GM18526 (cell line): Measurements from ENCODE around the gene CD151.

ENCODE experiments used
- POLR2A ChIP-seq: IDR thresholded peaks from 3 replicates; pipeline ENCODE4 v1.6.1; 2011; ENCODE audit not compliant: insufficient read length; ENCODE audit errors: extremely low read depth

The CD151 gene

DNA sequence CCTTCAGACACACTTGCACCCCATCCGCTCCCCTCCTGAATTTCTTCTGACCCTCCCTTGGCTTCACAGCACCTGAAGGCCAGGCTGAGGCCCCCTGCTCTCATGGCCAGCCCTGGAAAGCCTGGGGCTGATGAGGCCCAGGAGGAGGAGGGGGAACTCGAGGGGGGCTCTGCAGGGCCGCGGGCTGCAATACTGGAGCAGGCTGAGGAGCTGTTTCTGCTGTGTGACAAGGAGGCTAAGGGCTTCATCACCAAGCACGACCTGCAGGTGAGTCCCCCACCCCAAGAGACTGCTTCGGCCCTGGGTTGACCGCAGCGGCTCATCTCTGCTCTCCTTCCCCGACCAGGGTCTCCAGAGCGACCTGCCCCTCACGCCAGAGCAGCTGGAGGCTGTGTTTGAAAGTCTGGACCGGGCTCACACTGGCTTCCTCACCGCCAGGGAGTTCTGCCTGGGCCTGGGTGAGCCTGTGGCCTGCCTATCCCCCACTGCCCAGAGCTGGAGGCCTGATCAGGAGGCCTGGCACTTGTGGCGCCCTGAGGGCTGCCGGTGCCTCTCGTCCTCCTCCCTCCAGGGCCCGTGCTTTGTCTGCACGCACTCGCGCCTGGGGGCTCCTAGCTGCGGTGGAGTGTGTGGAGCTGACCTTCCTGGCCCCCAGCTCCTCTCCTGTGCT lies 4.1 kb upstream of the CD151 start:
- TF ChIP-seq POLR2A, result no peak

DNA sequence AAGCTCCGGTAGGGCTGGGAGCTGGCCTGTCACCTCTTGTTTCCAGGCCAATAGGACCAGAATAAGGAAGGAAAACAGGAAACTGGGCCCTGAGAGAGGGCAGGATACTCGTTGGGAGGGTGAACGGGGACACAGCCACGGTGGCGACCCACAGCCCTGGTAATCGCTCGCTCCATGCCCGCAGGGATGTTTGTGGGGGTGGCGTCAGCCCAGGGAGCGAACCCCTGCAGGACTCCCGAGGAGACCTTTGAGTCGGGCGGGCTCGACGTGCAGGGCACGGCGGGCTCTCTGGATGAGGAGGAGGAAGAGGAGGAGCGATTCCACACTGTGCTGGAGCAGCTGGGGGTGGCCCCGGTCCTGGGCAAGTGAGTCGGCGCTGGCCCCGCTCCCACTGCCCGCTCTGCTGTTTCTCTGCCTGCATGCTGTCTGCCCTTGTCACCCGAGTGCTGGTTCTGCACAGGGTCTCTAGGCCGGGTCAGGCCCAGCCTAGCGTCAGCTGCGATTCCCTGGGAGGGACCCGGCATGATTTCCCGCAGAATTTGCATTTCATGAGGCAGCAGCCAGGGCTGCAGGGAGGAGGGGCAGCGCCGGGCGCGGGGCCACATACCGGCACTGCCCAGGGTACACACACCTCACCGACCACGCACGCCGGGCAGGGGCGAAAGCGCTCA lies 3.4 kb upstream of the CD151 start:
- no peak for TF ChIP-seq POLR2A

DNA sequence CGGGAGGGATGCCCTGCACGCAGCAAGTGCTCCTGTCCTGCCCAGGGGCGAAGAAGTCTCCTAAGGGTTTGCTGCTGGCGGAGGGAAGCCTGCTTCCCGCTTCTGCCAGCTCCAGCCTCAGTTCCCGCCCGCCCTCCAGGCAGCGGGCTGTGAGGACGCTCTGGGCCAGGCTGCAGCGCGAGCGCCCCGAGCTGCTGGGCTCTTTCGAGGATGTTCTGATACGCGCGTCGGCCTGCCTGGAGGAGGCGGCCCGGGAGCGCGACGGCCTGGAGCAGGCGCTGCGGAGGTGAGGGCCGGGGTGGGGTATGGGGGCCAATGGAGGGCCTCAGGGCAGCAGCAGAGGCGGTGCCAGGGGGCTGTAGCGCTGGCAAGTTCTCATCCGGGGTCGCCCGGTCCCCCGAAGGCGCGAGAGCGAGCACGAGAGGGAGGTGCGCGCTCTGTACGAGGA lies 2.9 kb upstream of the CD151 start:
- TF ChIP-seq POLR2A, result peak; percentile 27

DNA sequence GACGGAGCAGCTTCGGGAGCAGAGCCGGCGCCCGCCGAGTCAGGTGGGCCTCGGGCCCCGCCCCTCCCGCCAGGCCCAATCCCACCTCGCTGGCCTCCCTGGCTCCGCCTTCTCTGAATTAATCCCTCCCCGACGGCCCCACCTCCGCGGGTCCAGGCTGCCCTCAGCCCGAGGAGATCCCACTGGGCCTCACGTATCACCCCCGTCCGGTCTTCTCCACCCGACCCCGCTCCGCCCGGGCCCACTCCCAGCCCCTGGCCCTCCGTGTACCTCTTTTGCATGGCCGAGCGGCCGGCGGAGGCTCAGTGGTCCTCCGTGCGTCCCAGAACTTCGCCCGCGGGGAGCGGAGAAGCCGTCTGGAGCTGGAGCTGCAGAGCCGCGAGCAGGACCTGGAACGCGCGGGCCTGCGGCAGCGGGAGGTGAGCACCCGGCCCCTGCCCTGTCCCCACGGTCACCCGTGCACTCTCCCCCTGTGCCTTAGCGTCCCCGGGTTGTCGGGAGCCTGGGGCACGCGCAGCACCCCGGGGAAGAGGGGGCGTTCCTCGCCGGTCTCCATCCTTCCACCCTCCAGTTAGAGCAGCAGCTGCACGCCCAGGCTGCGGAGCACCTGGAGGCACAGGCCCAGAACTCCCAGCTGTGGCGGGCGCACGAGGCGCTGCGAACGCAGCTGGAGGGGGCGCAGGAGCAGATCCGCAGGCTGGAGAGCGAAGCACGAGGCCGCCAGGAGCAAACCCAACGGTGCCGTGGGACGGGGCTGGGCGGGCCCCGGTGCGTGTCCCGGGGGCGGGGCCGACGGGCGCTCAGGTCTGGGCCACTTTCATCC lies 2.2 kb upstream of the CD151 start:
- TF ChIP-seq POLR2A, result no peak

DNA sequence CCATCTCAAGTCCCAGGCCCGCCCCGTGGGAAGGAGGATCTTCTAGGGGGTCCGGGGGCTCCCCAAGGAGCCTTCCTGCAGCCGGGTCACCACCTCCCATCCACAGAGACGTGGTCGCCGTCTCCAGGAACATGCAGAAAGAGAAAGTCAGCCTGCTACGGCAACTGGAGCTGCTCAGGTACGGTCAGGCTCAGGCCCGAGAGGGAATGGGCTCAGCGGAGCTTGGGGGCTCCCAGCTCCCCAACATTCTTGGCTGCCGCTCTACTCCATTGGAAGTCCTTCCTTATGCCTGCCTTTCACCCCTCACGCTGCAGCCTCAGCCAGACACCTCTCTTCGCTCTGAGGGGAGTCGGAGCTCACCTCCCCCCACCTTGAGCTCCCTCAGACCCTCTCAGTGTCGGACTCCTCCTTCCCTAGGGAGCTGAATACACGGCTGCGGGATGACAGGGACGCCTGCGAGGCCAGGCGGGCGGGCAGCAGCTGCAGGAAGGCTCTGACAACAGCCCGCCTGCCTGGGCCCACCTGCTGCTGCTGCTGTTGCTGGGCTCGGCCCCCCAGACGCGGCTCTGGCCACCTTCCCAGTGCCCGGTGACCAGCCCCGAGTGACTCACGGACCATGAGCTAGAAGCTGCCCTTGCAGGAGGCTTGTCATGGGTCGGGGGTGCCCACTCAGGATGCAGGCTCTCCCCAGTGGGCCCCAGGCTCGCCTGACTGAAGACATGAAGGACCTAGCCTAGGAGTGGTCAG lies 1.5 kb upstream of the CD151 start:
- no peak for TF ChIP-seq POLR2A

DNA sequence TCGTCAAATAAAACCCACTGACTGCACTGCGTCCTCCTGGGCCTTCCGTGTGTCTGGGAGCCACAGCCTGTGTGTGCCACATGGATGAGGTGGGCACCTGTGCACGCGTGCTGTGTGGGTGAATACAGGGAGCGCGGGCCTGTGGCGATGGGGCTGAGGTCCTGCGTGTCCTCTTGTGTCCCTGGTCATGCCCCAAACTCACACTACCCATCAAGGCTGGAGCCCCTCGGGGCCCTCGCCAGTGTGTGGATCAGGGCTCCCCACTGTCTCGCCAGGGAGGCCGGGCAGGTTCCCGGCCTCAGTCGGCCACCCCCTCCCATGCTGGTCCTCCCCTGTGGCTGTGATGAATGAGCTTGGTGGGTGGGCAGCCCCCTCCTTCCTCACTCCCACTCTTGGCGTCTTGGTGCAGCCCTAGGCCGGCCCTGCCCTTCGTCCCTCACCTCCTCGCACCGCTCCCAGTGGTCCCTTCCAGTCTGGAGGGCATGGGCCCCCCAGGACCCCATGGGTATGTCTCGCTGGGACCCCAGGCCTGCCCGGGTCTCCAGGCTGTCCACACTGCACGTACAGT lies 707 bp upstream of the CD151 start:
- no peak for TF ChIP-seq POLR2A

DNA sequence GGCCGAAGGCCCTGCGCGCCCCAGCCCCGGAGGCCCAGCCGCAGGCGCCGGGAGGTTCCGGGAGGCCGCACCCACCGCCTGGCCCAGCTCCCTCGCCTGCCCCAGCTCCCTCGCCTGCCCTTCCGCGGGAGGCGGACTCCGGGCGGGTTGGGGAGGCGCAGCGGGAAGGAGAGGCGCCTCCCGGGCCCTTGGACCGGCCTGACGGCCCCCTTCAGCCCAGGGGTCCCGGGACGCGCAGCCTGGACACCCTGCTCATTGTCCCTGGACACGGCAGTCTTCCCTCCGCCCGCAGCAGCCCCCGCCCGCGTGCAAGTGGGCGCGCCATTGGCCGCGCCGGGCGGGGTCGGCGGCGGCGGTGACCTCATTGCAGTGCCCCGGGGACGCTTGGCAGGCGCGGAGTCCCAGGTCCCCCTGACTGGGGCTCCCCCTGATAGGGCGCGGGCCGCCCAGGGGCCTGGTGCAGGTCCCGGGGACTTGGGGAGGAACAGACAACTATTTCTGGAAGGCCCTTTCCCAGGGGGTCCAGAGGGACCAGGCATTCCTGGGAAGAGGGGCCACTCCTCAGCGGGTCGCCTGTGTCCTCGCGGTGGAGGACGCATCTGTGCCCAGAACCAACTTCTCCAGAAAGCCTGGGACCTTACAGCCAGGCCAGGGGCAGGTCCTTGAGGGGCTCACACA lies 501 bp downstream of the CD151 start:
- no peak for TF ChIP-seq POLR2A

DNA sequence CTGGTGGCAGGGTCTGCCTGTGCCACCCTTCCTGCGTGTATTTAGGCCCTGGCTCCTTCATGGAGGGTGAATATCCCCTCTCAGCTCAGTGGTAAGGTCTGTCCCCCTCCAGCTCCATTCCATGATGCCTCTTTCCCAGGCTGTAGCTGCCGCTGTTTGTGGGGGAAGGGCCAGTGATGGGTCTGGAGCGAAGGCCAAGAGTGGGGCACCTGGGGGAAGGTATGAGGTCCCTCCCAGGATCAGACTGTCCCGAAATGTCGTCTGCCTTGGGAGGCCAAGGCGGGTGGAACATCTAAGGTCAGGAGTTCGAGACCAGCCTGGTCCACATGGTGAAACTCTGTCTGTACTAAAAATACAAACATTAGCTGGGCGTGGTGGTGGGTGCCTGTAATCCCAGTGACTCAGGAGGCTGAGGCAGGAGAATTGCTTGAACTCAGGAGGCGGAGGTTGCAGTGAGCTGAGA lies 1.1 kb downstream of the CD151 start:
- no peak for TF ChIP-seq POLR2A

DNA sequence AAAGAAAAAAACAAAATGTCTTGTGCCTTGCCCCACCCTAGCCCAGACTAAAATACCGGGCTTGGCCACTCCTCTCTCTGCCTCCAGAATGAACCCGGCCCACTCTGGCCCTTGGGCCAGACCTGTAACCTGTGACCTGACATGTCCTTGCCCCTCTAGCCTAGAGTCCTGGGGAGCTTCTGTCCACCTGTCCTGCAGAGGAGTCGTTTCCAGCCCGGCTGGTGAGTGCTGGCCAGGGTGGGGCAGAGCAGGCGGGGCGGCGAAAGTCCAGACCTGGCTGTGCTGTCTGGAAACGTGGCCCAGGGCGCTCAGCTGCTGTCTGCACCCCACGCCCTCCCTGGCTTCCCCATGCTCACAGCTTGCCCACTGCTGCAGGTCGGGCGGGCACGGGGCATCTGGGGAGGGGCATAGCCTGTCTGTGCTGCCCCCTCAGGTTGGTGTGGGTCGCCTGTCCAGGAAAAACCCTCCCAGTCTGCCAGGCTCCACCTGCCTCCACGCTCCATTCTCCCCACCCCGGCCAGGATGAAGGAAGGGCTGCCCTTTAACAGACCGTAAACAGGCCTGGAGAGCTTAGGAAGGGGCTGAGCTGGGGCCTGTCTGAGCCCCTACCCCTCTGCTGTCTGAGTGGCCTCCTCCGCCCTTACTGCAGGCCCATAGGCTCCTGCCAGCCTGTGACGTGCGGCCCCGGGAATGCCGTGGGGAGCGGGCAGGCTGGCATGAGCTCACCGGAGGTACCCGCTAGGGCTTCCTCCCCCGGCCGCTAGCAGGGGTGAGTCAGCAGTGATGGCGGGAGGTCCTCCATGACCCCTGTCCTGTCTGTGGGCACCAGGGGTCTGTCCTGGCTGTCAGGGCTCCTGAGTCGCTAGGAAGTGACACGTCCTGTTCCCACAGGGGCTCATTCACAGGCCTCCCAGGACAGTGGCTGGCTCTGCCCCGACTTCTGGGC lies 1.9 kb downstream of the CD151 start:
- no peak for TF ChIP-seq POLR2A

DNA sequence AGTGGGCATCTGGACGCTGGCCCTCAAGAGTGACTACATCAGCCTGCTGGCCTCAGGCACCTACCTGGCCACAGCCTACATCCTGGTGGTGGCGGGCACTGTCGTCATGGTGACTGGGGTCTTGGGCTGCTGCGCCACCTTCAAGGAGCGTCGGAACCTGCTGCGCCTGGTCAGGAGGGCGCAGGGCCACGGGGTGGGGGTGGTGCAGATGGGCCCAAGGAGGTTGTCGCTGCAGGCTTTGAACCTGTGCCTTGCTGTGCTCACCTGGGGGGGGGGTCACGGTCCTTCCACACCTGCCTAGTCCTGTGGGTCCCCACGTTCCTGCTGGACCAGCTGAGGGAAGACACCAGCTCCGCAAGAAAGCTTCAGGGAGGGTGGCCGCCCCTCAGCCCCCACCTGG lies 3.5 kb downstream of the CD151 start:
- no peak for TF ChIP-seq POLR2A

DNA sequence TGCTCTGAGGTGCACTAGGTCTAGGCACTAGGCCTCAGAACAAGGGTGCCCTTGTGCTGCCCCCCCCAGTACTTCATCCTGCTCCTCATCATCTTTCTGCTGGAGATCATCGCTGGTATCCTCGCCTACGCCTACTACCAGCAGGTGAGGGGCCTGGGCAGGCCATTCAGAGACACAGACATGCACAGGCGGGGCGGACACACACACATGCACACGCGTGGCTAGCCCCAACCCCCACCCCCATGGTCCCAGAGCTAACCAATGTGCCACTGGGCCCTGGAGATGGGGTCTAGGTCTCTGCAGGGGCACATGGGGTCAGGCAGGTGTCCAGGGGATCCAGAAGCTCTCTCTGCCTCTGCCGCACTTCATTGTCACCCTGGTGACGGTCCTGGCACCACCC lies 3.9 kb downstream of the CD151 start:
- TF ChIP-seq POLR2A, result no peak

DNA sequence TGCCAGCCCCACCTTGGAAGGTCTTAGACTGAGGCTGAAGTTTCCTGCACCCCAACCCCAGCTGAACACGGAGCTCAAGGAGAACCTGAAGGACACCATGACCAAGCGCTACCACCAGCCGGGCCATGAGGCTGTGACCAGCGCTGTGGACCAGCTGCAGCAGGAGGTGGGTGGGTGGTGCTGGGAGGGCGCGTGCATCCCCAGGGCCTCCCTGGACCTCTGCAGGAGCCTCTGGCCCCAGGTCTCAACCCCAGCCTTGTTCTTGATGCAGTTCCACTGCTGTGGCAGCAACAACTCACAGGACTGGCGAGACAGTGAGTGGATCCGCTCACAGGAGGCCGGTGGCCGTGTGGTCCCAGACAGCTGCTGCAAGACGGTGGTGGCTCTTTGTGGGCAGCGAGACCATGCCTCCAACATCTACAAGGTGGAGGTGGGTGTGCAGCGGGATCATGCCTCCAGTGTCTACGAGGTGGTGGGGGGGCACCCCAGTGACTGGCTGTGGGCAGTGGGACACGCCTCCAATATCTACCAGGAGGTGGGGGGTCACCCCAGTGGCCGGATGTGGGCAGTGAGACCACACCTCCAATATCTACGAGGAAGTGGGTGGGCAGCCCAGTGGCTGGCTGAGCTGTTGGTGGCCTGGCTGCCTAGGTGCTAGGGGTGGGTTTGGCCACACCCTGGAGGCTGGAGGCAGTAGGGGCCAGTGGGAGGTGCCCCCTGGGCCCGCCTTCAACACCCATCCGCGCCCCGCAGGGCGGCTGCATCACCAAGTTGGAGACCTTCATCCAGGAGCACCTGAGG lies 4.6 kb downstream of the CD151 start:
- TF ChIP-seq POLR2A, result peak; percentile 18

DNA sequence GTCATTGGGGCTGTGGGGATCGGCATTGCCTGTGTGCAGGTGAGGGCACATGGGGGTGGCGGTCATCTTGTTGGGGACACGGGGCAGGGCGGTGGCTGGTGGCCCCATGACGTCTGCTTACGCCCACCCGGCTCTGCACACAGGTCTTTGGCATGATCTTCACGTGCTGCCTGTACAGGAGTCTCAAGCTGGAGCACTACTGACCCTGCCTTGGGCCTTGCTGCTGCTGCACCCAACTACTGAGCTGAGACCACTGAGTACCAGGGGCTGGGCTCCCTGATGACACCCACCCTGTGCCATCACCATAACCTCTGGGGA lies 5.2 kb downstream of the CD151 start:
- TF ChIP-seq POLR2A, result peak; percentile 1
